PFSK-1 (cell line): ENCODE results near the gene NATD1.

Source experiments
- POLR2AphosphoS5 ChIP-seq: IDR thresholded peaks from 2 replicates; pipeline ENCODE4 v1.6.1; 2012; ENCODE audit warnings: low read depth, mild to moderate bottlenecking, control low read depth, low read length, moderate library complexity
- REST ChIP-seq, 2 experiments: IDR thresholded peaks; 2 replicates each; pipeline versions ENCODE4 v1.6.1 to v1.8.0; 2011 to 2012; ENCODE audit warnings: low read depth in 2 of 2, low read length in 2 of 2, control low read depth in 1 of 2, inconsistent platforms in 1 of 2, mild to moderate bottlenecking in 1 of 2, moderate library complexity in 1 of 2; ENCODE audit not compliant: insufficient read depth in 1 of 2
- TAF1 ChIP-seq: IDR thresholded peaks from 2 replicates; pipeline ENCODE4 v1.6.1; 2012; ENCODE audit warnings: low read length, control low read depth, borderline replicate concordance; ENCODE audit not compliant: insufficient read depth

DNA sequence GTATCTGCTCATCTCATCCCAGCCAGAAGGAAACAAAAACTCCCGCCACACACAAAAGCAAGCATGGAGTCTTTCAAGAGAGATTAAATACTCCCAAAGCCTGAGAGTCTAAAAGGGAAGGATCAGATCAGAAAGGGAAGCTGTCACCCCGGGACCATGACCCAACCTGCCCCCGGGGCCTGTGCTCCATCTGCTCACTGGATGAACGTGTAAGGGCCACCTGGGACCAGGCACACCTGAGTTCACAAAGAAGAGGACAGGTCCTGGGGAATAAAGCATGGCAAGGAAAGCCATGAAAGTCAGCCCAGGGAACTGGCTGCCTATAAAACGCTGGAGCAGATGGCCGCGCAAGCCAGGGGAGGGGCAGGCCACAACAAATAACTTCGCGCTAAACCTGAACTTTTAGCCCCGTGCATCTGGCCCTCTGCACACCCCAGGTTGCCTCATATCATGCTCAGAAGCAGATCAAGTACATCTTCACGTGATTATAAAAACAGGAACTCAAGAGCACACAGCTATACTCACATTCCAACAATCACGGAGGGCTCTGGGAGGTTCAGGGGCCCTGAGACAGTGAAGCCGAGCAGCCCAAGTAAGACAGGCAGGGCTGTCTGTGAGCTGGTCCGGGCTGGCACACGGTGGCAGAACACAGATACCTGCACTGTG lies 42.7 kb downstream of the NATD1 start:
- TF ChIP-seq TAF1: no peak
- no peak for TF ChIP-seq REST (IDR thresholded peaks at IDR 0.05; ENCODE audit: insufficient read depth in 1 of 2, low read depth in 2 of 2, low read length in 2 of 2)
- no peak for TF ChIP-seq POLR2AphosphoS5
